HG03378 (cell line): Measurements from ENCODE around the gene LRCH1.
A peak's percentile ranks its signal among the peaks of the same experiment; 100 is the strongest.

ENCODE experiments used
- ATAC-seq: cut with Tn5 transposase; IDR thresholded peaks from one replicate; pipeline ENCODE4 v1.9.1; 2021; ENCODE audit warnings: mild to moderate bottlenecking, moderate library complexity; ENCODE audit not compliant: unreplicated experiment

LRCH1 gene

DNA sequence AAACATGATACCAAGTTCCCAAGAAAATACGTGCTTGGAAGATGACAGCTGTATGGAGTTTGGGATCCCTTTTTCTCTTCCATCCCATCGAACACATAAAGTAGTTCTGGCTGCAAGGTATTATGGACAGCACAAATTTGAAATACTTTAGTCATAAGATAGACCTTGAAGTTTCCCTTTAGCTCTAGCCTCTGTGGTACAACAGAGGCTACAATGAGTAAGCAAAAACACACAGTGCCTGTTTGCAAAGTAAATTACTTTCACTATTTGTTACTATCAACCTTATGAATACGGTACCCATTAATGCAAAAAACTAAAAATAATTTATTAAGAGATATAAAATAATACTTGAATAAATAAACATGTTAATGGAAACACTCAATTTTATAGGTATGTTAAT, 21.0 kb upstream of the LRCH1 start:
- ATAC-seq, result no peak

DNA sequence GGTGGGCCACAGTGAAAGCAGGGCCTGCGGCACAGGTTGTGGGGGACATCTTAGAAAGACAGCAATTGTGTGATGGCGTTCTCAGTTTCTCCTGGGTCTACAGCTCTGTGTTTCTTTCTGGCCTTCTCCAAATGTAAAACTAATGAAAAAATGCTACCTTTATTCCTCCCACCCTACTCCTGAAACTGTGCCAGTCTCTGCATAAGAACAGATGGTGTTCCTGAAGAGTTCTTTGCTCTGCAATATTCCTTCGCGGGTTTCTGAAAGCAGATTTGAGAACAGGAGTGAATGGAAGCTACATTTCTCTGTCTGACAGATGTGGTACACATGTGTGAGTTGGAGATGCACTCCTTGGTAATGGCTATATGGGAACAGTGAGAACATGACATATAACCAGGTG, 18.0 kb upstream of the LRCH1 start:
- no peak for ATAC-seq

DNA sequence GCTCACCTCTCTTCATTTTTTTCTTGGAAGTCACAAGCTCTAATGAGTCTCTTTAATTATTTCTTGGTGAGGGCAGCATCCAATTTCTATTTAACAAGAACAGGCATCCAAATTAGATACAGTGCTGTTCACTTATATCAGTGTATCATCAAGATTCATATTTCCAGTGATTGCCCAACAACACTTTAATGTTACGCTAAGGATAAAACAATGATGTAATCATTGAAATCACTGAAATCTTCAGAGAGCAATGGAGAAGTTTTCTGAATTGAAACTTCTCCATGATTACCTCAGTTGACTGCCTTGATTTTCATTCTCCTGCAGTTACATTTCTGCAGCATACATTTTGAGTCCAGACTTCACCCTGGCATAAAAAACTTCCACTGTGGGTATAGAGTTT, 17.1 kb upstream of the LRCH1 start:
- no peak for ATAC-seq

DNA sequence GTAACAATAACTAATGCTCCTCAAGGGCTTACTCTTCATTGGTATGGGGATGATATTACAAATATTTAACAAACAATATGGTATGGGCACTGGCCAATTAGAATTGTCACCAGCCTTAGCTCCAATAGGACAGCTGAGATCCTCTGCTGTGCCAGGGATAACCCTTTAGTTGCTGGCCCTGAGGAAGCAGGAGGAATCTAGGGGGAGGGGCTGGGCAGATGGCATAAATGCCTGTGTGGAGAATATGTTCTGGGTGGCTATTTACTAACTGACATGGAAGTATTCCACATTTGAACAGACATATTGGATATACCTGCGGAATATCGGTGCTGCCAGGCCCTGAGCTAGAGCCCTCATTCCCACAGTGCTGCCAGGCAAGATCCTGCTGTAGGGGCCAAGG, 16.6 kb upstream of the LRCH1 start:
- no peak for ATAC-seq

DNA sequence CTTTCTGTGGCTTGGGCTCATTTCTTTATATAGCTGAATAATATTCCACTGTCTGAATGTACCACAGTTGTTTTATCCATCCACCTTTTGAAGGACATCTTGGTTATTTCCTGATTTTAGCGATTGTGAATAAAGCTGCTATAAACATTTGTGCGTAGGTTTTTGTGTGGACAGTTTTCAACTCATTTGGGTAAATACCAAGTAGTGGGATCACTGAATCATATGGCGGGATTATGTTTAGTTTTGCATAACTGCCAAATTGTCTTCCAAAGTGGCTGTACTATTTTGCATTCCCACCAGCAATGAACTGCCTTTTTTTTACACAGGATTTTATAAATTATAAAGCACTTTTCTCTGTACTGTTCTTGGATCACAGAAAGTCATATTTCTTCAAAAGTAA, 13.7 kb upstream of the LRCH1 start:
- ATAC-seq, result no peak

DNA sequence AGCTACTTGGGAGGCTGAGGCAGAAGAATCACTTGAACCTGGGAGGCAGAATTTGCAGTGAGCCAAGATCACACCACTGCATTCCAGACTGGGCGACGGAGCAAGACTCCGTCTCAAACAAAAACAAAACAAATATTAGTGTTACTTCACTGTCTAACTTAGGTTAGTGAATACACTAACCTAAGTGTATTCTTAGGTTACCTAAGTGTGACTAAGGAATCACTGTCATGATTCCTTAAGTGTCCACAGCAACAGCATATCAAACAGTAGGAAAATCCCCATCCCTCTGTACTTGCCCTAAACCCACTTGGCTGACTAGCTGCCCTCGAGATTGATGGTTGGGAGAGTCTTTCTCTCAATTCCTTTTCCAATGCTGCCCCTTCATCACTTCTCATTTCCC, 11.8 kb upstream of the LRCH1 start:
- ATAC-seq, result no peak

DNA sequence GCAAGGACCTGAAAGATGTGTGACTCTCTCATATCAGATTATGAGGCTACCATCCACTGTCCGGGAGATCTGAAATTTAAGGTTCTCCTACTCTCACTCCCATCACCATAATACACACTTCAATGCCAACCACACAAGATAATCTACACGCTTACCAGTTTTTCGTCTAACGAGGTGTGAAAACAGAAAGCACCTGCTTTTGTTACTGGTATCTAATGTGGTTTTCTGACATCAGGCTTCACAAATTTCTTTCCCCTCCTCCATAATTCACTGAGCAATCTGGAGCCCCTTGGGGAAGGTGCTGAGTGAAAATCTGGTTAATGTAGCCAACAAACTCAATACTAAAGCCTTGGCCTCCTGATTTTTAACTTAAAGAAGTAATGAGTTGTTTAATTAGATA, 10.1 kb upstream of the LRCH1 start:
- no peak for ATAC-seq

DNA sequence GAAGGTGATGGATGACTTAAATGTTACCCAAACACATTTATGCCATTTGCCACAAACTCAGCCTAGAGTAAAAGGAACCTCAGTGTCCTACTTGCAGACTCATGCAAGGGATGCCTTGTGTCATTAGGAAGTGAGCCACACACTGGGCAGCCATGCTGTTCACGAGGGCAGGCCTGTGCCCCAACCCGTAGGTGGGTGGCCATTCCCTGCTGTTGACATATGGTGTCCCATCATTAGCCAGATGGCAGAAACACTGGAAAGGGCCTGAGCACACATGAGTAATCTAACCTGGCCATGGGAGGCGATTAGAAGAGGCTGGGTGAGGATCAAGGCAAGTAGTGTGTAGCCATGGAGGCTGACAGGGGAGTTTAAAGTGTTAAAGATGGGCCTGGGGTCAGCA, 9.7 kb upstream of the LRCH1 start:
- ATAC-seq, result no peak

DNA sequence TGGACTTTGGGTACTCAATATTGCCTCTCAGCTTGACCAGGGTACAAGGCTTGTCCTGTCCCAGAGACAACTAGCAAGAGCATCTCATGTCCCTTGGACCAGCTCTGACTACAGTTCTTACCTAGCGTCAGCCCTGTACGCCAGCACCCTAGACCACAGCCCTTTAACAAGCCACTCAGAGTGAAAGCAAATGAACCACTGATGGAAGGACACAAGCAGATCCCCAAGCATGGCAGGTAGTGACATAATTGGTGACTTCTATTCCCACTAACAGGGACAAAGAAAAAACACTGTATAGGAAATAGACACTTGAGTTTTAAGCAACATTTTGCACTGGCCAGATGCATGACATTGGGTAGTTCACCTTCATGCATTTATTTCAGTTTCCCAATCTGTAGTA, 8.8 kb upstream of the LRCH1 start:
- peak; percentile 67 for ATAC-seq

DNA sequence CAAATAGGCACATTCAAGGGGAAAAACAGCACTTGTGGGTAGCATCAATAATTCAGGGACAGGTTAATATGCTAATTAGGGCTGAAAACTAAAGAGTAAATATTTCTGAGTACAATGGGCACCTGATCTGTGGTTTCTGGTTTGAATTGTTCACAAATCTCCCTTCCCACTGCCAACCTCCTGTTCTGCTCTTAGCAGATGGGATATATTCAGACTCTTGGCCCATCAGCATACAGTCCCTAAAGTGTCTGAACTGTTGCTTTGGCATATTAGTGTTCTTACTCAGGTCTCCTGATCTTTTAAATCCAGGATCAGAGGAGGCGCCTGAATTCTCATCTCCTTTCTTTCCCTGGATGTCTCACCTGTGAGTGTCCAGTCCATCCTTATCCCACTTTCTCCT, 8.2 kb upstream of the LRCH1 start:
- ATAC-seq, result no peak

DNA sequence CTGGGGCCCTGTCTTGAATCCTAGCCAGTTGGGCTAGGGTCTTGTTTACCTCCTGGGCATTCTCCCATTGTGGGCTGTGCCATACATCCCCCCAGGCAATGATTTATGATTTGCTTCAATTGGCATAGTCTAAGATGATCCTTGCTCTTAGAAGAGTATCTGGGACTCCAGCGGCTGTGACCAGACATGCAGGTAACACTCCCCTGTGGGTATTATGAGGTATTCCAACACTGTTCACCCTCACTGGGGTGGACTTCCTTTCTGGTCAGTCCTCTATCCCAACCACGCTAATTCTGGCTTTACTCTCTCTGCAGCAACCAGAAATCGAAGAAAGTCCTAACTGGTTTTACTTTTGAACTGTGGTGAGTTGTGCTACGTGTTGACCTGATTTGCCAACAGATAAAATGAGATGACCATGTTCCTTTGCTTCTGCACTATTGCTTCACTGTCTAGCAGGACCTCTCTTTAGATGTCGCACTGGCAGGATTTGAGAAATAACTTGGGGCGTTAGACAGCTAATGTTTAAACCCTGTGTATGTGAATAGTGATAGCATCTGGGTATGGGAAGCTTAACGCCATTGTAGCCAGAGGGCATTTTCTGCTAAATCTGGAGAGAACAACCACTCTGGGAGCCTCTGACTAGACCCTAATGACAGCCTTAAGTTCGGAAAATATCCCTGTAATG, 6.7 kb upstream of the LRCH1 start:
- ATAC-seq, result no peak

DNA sequence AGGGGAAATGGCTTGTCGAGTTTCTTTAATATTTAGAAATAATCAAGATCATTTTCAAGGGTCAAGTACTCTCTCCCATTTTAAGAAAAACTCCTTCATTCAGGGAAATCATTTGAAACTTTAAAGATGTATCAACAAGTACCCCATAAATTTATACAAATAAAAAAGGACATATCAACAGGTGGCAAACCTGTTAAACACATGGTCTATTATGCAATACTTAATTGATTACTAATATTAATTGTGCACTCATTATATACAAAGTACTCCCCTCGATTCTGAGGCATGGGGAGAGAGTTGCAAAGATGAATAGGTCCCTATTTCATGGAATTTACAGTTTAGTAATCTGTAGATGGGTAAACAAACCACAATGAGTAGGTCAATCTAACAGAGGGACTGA, 2.1 kb upstream of the LRCH1 start:
- no peak for ATAC-seq

DNA sequence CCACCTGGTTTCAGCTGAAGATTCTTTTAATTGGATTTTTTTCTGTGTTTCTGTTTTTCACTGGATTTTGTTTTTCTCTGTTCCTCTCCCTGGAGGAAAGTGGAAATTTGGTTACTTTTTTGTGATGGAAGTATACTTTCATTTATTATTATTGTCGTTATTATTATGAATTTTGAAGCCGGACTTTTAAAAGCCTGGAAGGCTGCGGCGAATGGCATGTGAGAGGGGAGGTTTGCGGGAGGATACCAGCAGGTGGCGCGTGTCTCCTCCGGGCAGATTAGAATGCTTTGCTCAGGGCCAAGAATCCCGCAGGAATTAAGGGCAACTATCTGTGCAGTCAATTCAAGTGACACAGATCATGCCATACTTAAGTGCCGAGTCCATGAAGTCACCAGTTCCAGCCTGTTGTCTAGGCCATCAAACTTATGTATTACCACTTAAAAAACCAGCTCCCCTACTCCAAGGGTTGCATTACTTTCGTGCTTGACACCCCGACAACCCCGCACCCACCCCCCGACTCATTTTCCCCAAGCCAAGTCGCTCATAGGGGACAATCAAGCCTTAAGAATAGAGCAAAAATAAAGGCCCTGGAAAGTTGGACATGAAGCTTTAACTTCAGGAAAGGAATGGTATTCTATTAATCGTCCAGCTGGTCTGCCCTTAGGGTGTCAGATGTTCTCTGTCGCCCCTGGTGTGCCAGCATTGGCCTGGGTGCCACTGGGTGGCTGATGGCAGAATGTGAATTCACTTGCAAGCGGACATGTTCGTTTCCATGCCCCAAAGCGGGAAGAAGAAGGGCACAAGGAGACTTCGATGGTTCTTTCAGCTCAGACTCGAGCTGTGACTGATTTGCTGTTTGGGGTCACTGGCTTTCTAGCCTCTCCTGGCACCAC, 1.3 kb upstream of the LRCH1 start:
- ATAC-seq, result no peak

DNA sequence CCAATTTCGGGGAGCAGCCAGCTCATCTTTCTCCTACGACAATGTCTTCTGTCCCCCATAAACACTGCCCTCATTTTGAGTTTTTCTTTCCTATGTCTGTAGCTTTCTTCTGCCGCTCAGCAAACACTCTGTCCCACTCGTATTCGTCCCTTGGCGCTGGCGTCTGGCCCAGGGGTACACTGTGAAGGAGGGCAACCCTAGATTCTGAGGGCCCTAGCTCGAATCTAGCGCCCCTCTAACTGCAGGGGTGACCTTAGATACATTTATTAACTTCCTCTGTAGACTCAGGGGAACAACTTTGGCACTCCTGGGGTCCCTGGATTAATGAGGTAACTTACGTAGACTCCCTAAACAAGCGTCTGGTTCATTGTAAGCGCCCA, 677 bp upstream of the LRCH1 start:
- no peak for ATAC-seq

DNA sequence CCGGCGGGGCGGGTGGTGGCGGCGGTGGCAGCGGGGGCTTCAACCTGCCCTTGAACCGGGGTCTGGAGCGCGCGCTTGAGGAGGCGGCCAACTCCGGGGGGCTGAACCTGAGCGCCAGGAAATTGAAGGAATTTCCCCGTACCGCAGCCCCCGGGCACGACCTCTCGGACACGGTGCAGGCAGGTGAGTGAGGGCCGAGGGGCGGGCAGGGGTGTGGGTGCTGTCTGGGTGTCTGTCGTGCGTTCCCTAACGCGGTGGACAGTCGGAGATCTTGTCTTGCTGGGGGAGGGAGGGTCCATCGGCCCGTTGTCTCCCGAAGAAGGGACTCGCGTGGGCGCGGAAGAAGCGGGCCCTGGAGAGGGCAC, 533 bp downstream of the LRCH1 start:
- ATAC-seq, result no peak

DNA sequence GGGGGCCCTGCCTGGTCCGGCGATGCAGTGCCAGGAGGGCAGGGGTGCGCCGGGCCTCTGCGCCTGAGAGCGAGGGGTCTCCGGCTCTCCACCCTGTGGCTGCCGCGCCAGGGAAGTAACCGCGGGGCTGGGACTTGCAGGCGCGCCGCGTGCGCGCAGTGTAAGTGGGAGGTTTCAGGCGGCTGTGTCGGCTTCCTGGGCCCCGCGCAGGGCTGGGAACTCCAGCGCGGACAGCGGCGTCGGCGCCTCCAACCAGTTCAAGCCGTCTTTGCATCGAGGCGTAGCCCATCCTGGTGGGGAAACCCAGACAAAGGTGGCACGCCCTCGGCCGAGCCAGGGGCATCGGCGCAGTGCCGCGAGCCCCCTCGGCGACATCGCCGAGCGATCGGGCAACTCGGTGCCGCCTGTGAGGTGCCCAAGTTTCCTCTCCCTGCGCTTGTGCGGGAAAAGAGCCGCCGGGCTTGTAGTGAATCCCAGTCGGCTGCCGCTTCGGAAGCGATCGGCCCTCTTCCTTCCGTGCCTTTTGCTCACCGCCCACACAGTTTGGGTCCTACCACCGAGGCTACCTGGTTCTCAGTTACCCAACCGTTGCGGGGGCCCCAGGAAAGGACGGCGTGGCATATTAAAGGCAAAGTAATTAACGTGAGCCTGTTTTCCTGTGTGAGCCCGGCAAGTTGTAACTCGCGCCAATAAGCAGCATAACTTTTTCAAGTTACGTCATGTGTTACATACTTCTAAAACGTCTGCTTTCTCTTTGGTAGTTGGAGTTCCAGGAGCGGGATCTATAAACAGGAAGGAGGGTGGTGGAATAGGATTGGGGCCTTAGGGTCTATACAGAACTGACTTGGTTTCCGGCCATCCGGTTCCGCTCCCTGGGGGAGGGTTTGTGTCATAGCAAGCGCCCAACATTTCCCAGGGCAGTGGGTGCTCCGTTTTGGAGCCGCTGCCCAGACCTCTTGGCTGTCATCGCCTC, 1.2 kb downstream of the LRCH1 start:
- peak; percentile 42 for ATAC-seq

DNA sequence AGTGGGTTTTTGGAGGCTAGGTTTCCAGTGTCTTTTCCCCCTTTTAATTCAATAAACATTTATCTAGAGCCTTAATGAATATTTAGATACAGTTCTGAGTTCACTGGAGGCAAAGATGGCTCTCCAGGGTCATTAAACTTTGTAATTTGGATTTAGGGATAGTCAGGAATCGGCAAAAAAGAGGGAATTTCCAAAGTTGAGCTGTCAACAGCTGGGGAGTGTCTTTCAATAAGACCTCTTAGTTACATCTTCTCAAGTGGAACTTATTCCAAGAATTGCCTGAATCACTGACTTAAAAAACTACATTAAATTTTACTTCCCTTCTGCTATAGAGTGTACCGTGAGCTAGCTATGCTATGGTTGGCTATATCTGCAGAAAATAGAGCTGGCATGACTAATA, 2.0 kb downstream of the LRCH1 start:
- no peak for ATAC-seq

DNA sequence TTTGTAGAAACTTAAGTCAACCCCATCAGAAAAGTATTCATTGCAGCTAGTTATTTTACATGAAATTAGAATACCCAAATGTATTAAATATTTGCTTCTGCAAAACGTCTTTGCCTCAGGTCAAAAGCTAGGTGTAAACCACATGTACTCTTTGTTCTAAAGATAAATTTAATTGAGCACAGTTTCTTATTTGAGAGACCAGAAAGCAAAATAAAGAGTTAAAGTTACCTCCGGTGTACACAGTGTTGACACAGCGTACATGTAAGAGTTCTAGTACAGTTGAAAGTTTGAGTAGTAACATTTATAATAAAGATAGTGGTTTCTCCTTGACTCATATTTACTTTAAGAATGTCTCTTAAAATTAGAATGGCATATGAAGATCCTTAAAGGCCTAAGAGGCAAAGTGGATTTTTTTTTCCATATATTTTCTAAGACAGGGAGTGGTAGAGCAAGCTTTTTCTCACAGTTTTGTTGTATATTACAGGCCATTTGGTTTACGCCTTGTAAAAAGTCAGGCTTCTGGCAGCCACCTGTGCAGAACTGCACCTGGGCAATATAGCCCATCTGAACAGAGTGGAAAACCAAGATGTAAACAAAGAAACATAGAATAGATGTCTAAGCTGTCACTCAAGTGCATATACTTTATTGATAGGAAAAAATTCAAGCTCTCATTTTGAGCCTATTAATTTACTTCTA, 2.9 kb downstream of the LRCH1 start:
- ATAC-seq, result no peak

DNA sequence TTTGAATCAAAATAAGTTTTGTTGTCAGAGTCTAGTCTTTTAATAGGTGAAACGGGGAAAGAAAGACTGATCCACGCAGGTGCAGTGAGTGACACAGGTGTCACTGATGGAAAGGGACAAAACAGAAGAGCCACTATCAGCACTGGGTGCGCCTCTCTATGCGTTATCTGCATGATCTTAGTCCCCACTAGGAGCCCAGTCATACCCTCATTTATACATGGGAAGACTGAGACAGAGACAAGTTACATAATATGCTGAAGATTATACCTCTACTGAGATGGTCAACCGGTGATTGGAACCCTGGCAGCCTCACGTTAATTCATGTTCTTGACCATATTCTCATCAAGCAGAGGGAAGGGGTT, 3.4 kb downstream of the LRCH1 start:
- ATAC-seq, result no peak

DNA sequence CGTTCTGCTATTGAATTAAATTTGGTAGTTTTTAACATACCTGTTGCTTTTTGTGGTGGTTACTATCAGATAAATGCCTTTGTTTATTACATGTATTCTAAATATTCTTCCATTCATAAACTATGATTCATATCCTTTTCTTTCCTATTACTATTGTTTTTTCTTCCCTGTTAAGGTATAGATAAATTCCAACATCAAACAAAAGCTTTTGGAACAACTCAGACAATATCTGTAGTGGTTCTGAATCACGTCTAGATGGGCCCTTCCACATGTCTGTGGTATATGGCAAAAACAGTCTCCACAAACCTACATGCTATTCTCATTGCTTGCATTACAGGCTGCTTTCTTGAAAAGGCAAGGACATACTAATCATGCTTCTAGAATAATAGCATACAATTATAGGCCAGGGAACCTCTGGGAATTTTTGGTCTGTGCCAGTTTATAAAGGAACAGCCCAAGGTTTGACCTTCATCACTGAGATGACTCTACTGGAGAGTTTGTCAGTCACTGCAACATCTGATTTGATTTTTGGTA, 6.4 kb downstream of the LRCH1 start:
- no peak for ATAC-seq

DNA sequence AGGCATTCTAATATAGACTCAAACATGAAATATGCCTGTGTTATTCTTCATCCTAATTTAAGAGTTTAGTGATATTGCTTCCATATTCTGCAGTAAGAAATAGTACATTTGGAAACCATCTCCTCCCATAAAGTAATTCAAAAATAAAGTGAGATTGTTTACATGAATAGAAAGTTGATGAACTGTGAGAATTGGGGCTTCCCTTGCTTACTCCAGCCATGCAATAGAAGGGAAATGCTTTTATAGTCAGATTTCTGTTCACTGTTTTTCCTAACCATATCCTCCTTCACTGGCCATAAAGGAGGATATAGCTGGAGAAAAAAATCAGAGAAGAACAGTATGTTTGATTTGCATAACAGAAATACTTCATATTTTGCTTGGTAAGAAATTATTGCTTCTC, 7.8 kb downstream of the LRCH1 start:
- no peak for ATAC-seq
